ENCODE data around the gene CCNY.

Gene CCNY

DNA sequence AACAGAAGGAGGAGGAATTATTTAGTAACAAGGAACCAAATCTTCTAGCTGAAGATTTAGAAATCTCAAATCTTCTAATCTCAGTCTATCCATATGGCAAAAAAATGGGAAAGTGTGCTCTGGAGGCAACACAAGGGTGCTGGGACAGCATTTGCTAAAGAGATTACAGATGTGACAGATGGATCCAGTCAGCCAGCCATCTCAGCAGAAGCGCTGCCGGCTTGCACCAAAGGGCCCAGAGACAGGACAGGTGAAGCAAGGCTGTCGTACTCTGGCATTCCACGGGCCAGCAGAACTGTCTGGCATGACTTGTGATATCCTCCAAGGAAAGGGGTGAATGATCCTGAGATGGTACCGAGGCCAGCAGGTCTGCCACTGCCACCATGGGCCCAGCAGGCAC lies 223.1 kb downstream of the CCNY start:
- no peak for TF ChIP-seq ZFX (IDR thresholded peaks at IDR 0.05; ENCODE audit: borderline replicate concordance)
- TF ChIP-seq, protein P1, sequence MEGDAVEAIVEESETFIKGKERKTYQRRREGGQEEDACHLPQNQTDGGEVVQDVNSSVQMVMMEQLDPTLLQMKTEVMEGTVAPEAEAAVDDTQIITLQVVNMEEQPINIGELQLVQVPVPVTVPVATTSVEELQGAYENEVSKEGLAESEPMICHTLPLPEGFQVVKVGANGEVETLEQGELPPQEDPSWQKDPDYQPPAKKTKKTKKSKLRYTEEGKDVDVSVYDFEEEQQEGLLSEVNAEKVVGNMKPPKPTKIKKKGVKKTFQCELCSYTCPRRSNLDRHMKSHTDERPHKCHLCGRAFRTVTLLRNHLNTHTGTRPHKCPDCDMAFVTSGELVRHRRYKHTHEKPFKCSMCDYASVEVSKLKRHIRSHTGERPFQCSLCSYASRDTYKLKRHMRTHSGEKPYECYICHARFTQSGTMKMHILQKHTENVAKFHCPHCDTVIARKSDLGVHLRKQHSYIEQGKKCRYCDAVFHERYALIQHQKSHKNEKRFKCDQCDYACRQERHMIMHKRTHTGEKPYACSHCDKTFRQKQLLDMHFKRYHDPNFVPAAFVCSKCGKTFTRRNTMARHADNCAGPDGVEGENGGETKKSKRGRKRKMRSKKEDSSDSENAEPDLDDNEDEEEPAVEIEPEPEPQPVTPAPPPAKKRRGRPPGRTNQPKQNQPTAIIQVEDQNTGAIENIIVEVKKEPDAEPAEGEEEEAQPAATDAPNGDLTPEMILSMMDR (IDR thresholded peaks at IDR 0.05), result no peak
- H3K27ac ChIP-seq, result no peak overlapping the region

DNA sequence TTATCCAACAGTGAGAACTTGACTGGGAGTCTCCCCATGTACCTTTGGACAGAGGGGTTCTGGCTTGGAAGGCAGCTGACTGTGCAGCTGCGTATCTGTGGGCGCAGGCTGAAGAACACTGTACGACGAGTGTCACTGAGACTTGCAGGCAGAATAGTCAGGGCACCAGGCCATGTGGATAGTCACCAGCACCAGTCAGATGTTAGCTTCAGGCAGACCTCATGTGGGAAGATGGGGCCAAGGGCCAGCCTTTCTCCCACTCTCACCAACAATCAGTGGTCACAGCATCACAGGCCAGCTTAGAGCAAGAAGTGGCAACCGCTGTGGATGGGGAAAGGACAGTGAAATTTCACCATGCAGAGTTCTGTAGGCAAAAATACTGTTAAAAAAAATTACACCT lies 225.4 kb downstream of the CCNY start:
- no peak overlapping the region for H3K27ac ChIP-seq
- no peak for TF ChIP-seq ZFX (IDR thresholded peaks at IDR 0.05; ENCODE audit: borderline replicate concordance)
- TF ChIP-seq, protein P1 (IDR thresholded peaks at IDR 0.05), result no peak

DNA sequence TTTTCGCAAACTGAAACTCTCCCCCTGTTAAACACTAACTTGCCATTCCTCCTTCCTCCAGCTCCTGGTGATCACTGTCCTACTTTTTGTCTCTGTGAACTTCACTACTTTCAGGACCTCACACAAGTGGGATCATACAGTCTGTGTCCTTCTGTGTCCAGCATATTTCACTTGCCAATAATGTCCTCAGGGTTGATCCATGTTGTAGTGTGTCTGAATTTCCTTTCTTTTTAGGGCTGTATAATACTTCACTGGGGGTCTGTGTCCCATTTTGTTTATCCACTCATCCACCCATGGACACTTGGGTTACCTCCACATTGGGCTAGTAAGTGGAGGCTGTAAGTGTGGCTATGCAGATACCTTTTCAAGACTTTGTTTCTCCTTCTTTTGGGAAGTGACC lies 226.1 kb downstream of the CCNY start:
- no peak overlapping the region for H3K27ac ChIP-seq
- TF ChIP-seq ZFX (IDR thresholded peaks at IDR 0.05; ENCODE audit: borderline replicate concordance), result no peak
- TF ChIP-seq, protein P1 (IDR thresholded peaks at IDR 0.05), result no peak

DNA sequence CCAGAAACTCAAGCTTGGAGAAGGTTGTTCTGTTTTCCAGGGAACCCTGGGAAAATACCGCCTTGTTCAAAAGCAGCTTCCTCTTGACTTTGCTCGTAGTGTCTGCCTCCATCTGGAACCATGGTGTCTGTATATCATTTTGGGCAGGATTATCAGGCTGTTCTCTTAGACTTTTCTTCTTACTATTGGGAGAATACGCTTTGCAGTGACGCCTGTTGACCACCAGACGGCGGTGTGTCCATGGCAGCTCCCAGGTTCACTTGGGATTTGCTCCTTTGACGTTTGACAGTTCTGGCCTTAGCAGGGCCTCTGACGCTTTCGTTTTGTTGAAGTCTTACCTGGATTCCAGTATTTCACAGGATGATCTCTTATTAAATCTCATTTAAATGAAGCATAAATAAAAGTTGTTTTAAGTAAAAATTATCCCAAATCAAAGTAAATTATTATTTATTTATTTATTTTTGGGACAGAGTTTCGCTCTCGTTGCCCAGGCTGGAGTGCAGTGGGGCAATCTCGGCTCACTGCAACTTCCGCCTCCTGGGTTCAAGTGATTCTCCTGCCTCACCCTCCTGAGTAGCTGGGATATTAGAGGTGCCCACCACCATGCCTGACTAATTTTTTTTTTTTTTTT lies 227.1 kb downstream of the CCNY start:
- H3K27ac ChIP-seq, result no peak overlapping the region
- TF ChIP-seq ZFX (IDR thresholded peaks at IDR 0.05; ENCODE audit: borderline replicate concordance), result no peak
- TF ChIP-seq, protein P1 (IDR thresholded peaks at IDR 0.05), result peak; percentile 99

DNA sequence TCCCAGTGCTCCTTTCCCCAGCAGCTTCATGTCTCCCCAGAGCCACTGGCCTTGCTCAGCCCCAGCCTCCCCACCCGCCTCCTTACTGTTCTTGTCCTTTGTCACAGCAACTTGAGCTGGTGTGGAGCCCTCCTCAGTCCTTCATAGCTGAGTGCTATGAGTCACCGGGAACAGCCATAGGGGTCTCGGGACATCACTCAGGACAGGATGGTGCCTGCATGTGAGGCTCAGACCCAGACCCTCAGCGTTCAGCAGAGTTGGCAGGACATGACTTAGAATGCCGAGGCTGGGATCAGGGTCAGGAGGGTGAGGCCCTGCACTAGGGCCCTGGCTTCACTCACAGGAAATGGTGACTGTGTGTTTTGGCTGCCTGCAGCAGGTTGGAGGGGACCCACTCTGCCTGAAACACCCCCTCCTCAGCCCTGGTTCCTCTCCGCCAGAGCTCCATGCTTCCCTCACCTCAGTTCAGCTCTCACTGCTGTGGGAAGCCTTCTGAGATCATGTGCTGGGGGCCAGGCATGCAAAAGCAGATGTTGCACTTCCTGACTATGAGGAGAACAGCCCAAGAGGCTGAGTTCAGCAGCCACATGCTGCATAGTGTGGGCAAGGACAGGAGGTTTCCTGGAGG lies 228.1 kb downstream of the CCNY start:
- H3K27ac ChIP-seq, result no peak overlapping the region
- TF ChIP-seq, protein P1 (IDR thresholded peaks at IDR 0.05), result no peak
- TF ChIP-seq ZFX (IDR thresholded peaks at IDR 0.05; ENCODE audit: borderline replicate concordance), result no peak

DNA sequence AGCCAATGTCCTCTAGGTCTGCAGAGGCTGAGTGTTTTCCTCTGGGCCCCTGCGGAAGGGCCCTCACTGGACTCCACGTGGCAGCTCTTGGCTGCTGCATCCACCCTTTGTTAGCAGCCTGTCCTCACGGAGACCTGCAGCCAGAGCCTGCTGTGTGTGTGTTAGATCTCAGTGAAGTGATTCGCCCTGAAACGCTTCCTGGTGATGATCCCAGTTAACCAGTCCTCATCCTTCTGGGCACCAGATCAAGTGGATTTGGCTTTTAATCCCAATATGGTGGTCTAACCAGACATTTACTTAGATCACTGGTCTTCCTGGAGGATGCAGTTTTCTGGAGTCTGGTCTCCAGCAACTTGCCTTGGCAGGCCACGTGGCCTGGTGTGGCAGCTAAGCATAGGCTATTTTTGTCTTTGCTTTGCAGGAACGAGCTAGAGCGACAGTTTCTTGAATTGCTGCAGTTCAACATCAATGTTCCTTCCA lies 229.3 kb downstream of the CCNY start:
- no peak for TF ChIP-seq ZFX (IDR thresholded peaks at IDR 0.05; ENCODE audit: borderline replicate concordance)
- TF ChIP-seq, protein P1 (IDR thresholded peaks at IDR 0.05), result no peak
- no peak overlapping the region for H3K27ac ChIP-seq

DNA sequence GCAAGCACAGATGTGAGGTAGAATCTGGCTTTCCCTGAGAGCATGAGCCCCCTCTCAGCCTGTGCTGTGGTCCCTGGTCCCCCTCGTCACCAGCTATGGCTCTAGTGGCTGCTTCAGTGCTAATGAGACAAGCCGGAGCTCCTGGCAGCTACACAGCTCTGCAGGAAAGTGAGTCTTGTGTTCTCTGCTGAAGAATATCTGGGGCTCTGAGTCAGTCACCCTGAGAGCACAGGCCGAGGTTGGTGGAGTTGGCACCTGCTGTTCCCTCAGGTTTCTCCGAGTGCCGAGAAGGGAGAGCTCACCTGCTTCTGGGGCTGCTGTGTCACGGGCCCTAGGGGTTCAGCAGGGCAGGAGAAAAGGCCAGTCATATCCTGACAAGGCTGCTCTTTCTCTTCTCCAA lies 231.6 kb downstream of the CCNY start:
- no peak overlapping the region for H3K27ac ChIP-seq
- TF ChIP-seq, protein P1 (IDR thresholded peaks at IDR 0.05), result no peak
- no peak for TF ChIP-seq ZFX (IDR thresholded peaks at IDR 0.05; ENCODE audit: borderline replicate concordance)
